Keratinocyte (primary cell): Measurements from ENCODE around the gene MYO15B. TPM values are rescaled to one million over a fixed set of nuclear protein-coding genes. Genes with fewer than 3 reads are reported as not detected.

Experiments used
- DNase-seq: peaks from one replicate; pipeline ENCODE4 v3.0.0-alpha.2; 2011; ENCODE audit warnings: low read depth, missing footprints, low spot score
- FAIRE-seq: peaks from 2 replicates; lab custom pipeline; 2011; peaks lifted over from hg19 to GRCh38; lab: Jason Lieb, UNC
- H2AFZ ChIP-seq: 2 replicates; pipeline ENCODE4 v1.6.0; 2012; ENCODE audit warnings: low read length, control low read depth, inconsistent platforms; ENCODE audit not compliant: control insufficient read depth
- H3K27ac ChIP-seq: 2 replicates; pipeline ENCODE4 v1.5.1; 2011; ENCODE audit warnings: low read length; ENCODE audit not compliant: control insufficient read depth, insufficient read depth
- H3K27me3 ChIP-seq: 3 replicates; pipeline ENCODE4 v1.6.0; 2011; ENCODE audit warnings: low read length; ENCODE audit not compliant: control insufficient read depth, insufficient read depth; ENCODE audit errors: extremely low read depth
- H3K36me3 ChIP-seq, 2 experiments: 2 replicates in 1 of 2; 3 replicates in 1 of 2; pipeline ENCODE4 v1.5.1; 2011; ENCODE audit warnings: low read length in 2 of 2, mild to moderate bottlenecking in 1 of 2; ENCODE audit not compliant: control insufficient read depth in 2 of 2, insufficient read depth in 2 of 2; ENCODE audit errors: extremely low read depth in 1 of 2
- H3K4me1 ChIP-seq: 3 replicates; pipeline ENCODE4 v1.5.1; 2011; ENCODE audit warnings: low read length; ENCODE audit not compliant: control insufficient read depth, insufficient read depth; ENCODE audit errors: extremely low read depth
- H3K4me2 ChIP-seq: 3 replicates; pipeline ENCODE4 v1.6.0; 2011; ENCODE audit warnings: low read depth, low read length; ENCODE audit not compliant: control insufficient read depth, insufficient read depth; ENCODE audit errors: extremely low read depth
- H3K4me3 ChIP-seq, 3 experiments: fragments of 200-600 bp in 1 of 3; sonication (generic) in 1 of 3; 2 replicates in 2 of 3; 3 replicates in 1 of 3; pipeline ENCODE4 v1.5.1; 2011 to 2016; ENCODE audit warnings: low read length in 3 of 3, mild to moderate bottlenecking in 3 of 3, control low read depth in 2 of 3, inconsistent platforms in 1 of 3, low read depth in 1 of 3, mixed read lengths in 1 of 3, mixed run types in 1 of 3, moderate library complexity in 1 of 3; ENCODE audit not compliant: control insufficient read depth in 2 of 3, insufficient read depth in 2 of 3; ENCODE audit errors: extremely low read depth in 1 of 3
- H3K79me2 ChIP-seq: 2 replicates; pipeline ENCODE4 v1.6.0; 2012; ENCODE audit warnings: low read length; ENCODE audit not compliant: control insufficient read depth, insufficient read depth
- H3K9ac ChIP-seq: 3 replicates; pipeline ENCODE4 v1.6.0; 2011; ENCODE audit warnings: low read length; ENCODE audit not compliant: control insufficient read depth, insufficient read depth; ENCODE audit errors: extremely low read depth
- H3K9me1 ChIP-seq: 3 replicates; pipeline ENCODE4 v1.6.0; 2011; ENCODE audit warnings: low read length; ENCODE audit not compliant: control insufficient read depth, insufficient read depth; ENCODE audit errors: extremely low read depth
- H3K9me3 ChIP-seq: 2 replicates; pipeline ENCODE4 v1.5.1; 2012; ENCODE audit warnings: low read depth, low read length; ENCODE audit not compliant: control insufficient read depth
- H4K20me1 ChIP-seq: 3 replicates; pipeline ENCODE4 v1.6.0; 2011; ENCODE audit warnings: low read length; ENCODE audit not compliant: control insufficient read depth, insufficient read depth; ENCODE audit errors: extremely low read depth
- EZH2 ChIP-seq: IDR thresholded peaks from one replicate; pipeline ENCODE4 v1.6.1; 2012; ENCODE audit warnings: inconsistent platforms, mild to moderate bottlenecking, low read length, moderate library complexity
- dilution Hi-C: fragments of 300-500 bp; cut with MboI; formaldehyde crosslinking; loops from one replicate; pipeline ENCODE4 v1.7.0; 2020; ENCODE audit warnings: low sequenced_read_pairs; ENCODE audit not compliant: extremely low pct_ligation_motif_present
- polyA plus RNA-seq, 5 experiments: library from polyadenylated mRNA; depleted of rRNA in 3 of 5; stranded (reverse) in 3 of 5; stranded (forward) in 1 of 5; unstranded in 1 of 5; fragments of >200 nt; gene quantifications; 1 replicate in 1 of 5; 2 replicates in 3 of 5; 3 replicates in 1 of 5; pipeline versions ENCODE4 v1.2.1 to v1.2.3, GENCODE V29; 2011 to 2012; ENCODE audit warnings: missing spikeins in 2 of 5, low read depth in 1 of 5, low replicate concordance in 1 of 5
- TF ChIP-seq, protein P1 (sequence below), 3 experiments: IDR thresholded peaks in 1 of 3; conservative IDR thresholded peaks in 1 of 3; optimal IDR thresholded peaks in 1 of 3; 2 replicates in 2 of 3; 3 replicates in 1 of 3; pipeline versions ENCODE3 to v1.5.1; 2011; ENCODE audit warnings: low read length in 3 of 3, mild to moderate bottlenecking in 3 of 3, moderate library complexity in 2 of 3, control low read depth in 1 of 3, inconsistent platforms in 1 of 3; ENCODE audit not compliant: insufficient read depth in 2 of 3; ENCODE audit errors: extremely low read depth in 1 of 3

MYO15B gene
- polyA plus RNA-seq, 1 donor (not counting 4 experiments of a cell fraction or from before 2014, with no cell fraction given), result 0.14 TPM

DNA sequence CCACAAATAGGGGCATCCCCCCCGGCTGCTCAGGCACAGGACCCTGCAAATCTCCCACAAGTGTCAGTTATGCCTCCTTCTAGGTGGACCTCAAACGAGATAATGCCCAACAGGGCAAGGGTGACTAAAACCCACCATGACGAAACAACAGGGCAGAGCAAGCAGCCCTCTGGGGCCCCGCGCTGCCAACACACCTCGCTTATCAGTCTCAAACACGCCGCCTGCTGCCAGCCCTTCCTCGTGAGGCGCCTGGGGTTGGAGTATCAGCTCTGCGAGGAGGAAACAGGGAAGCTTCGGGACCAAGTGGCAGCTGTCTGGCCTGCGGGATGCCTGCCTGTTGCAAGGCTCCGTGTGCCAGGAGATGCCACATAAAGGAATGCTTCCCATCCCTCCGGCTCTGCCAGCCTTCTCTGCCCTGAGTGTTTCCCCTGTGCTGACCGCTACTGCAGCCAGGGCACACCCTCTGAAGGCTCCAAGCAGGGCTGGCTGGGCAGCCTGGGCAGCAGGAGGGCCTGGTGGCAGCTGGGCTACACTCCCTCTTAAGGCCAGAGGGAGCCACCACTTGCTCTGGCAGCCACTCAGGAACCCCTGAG, 48.1 kb downstream of the MYO15B start:
- Histone ChIP-seq H3K4me3 (no peak overlapping the region), H3K27me3 (no peaks in the 10 kb centered on the region), H3K79me2 (no peaks in the 10 kb centered on the region), H4K20me1 (peaks cover 3% of the 10 kb centered on the region), H3K9ac (no peak overlapping the region), H3K4me1 (peaks cover 23% of the 10 kb centered on the region), H2AFZ (no peak overlapping the region), H3K9me1 (no peaks in the 10 kb centered on the region), H3K36me3 (peaks cover 0 to 21% of the 10 kb centered on the region in 2 experiments), H3K4me2 (no peak overlapping the region), H3K9me3 (no peaks in the 10 kb centered on the region), H3K27ac (no peak overlapping the region)
- dilution Hi-C loops, result no loop called here
- DNase-seq, result no peak
- TF ChIP-seq EZH2, result no peak
- no peak for FAIRE-seq

GRCh38 chr17:75636381-75637142, 49.0 kb downstream of the MYO15B start:
- Histone ChIP-seq H3K27ac (no peak overlapping the region), H3K4me3 (no peak overlapping the region), H3K4me2 (no peak overlapping the region), H3K79me2 (no peaks in the 10 kb centered on the region), H2AFZ (no peak overlapping the region), H3K36me3 (peaks cover 0 to 18% of the 10 kb centered on the region in 2 experiments), H3K9me3 (no peaks in the 10 kb centered on the region), H4K20me1 (peaks cover 3% of the 10 kb centered on the region), H3K27me3 (no peaks in the 10 kb centered on the region), H3K9ac (no peak overlapping the region), H3K4me1 (peaks cover 23% of the 10 kb centered on the region), H3K9me1 (no peaks in the 10 kb centered on the region)
- dilution Hi-C loops, result no loop called here
- TF ChIP-seq EZH2, result no peak
- TF ChIP-seq, protein P1, sequence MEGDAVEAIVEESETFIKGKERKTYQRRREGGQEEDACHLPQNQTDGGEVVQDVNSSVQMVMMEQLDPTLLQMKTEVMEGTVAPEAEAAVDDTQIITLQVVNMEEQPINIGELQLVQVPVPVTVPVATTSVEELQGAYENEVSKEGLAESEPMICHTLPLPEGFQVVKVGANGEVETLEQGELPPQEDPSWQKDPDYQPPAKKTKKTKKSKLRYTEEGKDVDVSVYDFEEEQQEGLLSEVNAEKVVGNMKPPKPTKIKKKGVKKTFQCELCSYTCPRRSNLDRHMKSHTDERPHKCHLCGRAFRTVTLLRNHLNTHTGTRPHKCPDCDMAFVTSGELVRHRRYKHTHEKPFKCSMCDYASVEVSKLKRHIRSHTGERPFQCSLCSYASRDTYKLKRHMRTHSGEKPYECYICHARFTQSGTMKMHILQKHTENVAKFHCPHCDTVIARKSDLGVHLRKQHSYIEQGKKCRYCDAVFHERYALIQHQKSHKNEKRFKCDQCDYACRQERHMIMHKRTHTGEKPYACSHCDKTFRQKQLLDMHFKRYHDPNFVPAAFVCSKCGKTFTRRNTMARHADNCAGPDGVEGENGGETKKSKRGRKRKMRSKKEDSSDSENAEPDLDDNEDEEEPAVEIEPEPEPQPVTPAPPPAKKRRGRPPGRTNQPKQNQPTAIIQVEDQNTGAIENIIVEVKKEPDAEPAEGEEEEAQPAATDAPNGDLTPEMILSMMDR (optimal IDR thresholded peaks at IDR 0.05 in 1 of 3, IDR thresholded peaks at IDR 0.05 in 1 of 3, conservative IDR thresholded peaks at IDR 0.05 in 1 of 3; ENCODE audit: extremely low read depth in 1 of 3, insufficient read depth in 2 of 3, low read length in 3 of 3), result no peak
- no peak for DNase-seq
- no peak for FAIRE-seq
